Measurements from ENCODE around the gene HECTD4.

GRCh38 chr12:112296183-112296582 is 86.0 kb downstream of the HECTD4 start:
- TF ChIP-seq POLR2A (IDR thresholded peaks at IDR 0.05) = no peak
- no peak for TF ChIP-seq CTCF (IDR thresholded peaks at IDR 0.05)
